GM21717 (cell line): ENCODE results near the gene SUFU.
"Not testable (repeated sequence)": the region's sequence is repeated elsewhere in the genome, so short reads cannot be mapped to it uniquely, and the experiment has no call there.

Experiments used
- ATAC-seq: cut with Tn5 transposase; IDR thresholded peaks from one replicate; pipeline ENCODE4 v1.9.1; 2021; ENCODE audit warnings: mild to moderate bottlenecking, moderate library complexity; ENCODE audit not compliant: unreplicated experiment

Gene SUFU

DNA sequence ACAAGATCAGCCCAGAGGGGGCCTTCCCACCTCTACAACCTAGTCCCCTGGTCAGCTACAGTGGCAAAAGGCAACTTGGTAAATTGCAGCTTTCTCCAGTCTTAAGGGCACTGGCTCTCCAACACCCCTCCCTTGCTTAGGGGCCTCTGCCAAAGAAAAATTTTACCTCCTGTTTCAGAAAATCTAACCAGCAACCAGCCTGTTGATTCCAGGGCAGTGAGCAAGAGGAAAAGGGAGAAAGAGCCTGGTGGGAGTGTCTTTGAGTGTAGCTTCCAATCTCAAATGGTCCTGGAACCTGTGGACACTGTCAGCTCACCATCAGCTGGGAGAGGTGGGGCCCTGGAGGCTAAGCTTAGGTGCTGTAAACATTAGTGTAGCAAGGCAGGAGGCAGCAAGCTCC lies 24.1 kb upstream of the SUFU start:
- ATAC-seq = no peak

DNA sequence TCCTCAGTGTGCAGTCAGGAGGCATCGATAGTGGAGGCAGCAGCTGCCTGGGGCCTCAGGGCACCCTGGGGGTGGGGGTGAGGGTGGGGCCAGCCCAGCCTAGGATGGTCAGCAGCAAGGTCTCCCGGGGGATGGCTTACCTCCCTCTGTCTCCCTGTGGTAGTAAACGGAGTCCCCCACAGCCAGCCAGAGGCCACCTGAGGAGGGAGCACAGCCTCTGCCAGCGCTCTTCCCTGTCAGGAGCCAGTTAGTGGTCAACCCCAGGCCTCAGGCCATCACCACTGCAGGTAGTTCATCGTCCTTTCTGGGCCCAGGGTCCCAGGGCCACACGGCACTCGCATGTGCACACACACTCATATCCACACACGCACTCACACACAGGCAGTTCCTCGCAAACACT lies 23.4 kb upstream of the SUFU start:
- ATAC-seq = no peak

- ATAC-seq = no peak
Observed at GRCh38 chr10:102484021-102484420, 19.8 kb upstream of the SUFU start.

DNA sequence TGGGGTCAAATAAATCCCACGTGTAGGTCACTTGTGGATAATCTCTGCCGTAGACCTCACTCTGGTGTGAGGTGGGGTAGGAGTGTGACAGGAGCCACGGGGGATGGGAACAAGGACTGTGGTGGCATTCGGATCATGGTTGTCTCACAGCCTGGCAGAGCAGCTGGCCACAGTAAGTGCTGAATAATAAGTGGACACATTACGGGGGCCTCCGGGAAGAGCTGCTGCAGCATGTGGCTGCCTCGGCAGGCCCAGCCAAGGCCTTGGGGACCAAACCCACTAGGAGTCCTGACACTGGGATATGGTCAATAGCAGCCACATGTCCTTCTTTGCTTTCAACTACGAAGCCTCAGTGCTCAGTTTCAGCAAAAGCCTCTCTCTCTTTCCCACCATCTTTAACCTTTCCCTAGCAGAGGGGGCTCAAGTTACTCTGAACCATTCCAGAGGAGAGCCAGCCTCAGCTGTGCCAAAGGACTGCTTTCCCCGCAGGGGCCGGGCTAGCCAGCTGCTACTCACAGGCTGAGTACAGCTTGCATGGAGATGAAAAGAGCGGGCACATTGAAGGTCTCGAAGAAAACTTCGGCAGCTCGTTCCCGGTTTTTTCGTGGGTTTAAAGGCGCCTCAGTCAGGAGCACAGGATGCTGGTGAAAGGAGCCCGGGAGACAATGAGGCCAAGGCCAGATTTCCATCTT lies 18.5 kb upstream of the SUFU start:
- no peak for ATAC-seq

- no peak for ATAC-seq
Observed at GRCh38 chr10:102491136-102491535, 12.6 kb upstream of the SUFU start.

- no peak for ATAC-seq
Observed at GRCh38 chr10:102492344-102492939, 11.3 kb upstream of the SUFU start.

DNA sequence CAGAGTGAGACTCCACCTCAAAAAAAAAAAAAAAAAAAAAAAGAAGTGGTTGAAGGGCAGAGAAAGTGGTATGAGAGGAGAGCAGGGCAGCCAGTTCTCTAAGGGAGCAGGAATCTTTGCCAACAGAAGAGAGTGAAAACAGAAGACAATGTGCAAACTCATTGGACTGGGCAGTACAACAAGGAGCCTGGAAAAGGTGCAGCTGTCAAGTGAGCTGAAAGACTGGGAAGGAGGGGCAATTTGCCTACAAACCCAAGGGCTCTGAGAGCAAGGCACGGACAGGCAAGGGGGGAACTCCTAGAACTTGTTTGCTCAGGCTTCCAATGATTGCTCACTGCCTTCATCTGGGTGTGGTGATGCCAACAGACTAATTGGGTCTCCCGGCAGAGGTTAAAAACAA lies 10.8 kb upstream of the SUFU start:
- ATAC-seq = no peak

DNA sequence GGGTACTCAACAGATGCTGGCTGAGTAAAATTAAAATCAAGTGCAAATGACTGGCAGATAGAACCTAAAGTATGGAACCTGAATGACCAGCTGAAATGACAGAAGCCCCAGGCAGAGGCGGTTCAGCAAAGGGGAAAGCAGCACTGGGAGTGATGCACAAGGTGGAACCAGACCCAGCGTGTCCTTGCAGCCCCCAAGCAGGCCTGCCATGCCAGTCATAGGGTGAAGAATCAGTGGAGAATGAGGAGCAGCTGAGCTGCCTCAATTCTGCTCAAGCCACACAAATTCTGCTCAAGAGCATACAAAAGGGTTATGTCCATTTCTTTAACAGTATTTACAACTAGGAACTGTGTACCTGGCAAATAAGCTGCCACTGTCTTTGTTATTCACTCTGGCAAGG lies 10.0 kb upstream of the SUFU start:
- ATAC-seq = no peak

DNA sequence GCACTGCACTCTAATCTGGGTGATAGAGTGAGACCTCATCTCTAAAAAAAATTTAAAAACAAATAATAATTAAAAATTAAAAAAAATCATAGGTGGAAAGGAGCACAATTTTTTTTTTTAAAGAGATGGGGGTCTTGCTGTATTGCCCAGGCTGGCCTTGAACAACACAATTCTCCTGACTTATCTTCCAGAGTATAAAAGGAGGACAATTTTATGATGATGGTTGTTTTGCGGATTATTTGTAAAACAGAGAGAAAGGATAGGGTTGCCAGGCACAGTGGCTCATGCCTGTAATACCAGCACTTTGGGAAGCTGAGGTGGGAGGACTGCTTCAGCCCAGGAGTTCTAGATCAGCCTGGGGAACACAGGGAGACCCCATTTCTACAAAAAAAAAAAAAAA lies 6.2 kb upstream of the SUFU start:
- ATAC-seq = no peak

DNA sequence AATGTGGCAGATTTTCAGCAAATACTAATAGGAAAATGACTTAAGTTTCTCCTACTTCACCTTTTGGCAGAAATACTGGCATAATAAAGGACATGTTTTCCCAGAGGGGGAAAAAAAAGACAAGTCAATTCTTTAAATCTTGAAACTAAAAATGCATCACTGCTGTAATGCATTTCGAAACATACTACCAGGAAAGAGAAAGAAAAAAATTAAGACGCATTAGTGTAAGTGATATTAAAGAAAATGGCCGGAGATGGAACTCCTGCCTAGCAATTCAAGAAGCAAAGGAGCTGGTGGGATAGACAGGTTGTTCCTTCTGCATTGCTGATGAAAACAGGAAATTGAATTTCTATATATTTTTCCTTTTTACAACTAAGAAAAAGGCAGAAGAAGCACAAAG lies 4.4 kb upstream of the SUFU start:
- no peak for ATAC-seq

GRCh38 chr10:102500686-102501085 lies 3.1 kb upstream of the SUFU start:
- not testable (repeated sequence) for ATAC-seq

GRCh38 chr10:102501201-102502028 lies 2.4 kb upstream of the SUFU start:
- ATAC-seq = no peak

DNA sequence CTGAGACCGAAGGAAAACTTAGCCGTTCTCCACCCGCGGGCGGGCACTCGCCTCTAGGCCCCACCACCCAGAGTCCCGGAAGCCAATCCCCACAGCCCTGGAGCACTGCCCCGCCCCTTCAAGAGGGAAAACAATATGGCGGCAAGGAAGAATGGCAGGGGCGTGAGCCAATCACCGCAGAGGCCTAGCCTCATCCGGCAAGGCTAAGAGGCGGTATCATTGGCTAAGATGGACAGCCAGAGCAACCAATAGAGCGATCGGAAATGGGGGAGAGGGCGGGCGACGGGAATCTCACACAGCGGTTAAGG lies 1.8 kb upstream of the SUFU start:
- ATAC-seq = peak; percentile 72

GRCh38 chr10:102502337-102503151 lies 1.2 kb upstream of the SUFU start, which contains the start of gene ACTR1A:
Gene ACTR1A (minus strand): TSS chr10:102502712. CDS start chr10:102502647, 65 bp downstream.
- ATAC-seq = peak; percentile 44

GRCh38 chr10:102504179-102504975 lies 605 bp downstream of the SUFU start:
- ATAC-seq = no peak

DNA sequence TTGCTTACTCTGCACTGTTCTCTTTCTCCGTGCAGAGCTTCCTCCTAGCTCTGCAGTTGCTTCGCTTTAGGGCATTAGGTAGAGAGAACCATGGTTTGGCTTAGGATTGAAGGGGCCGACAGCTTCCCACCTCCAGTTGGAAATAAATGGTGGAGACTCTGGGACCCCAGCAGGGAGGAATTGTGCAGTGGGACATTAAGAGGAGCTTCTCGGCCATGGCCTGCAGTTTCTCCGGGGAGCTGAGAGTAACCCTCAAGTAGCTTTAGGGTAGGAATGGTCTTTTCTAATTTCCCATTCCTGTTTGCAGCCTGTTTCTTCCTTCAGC lies 1.2 kb downstream of the SUFU start:
- no peak for ATAC-seq

GRCh38 chr10:102505462-102506115 lies 1.8 kb downstream of the SUFU start:
- ATAC-seq = no peak

- ATAC-seq = no peak
Observed at GRCh38 chr10:102507521-102507920, 3.7 kb downstream of the SUFU start.

- no peak for ATAC-seq
Observed at GRCh38 chr10:102508506-102508905, 4.7 kb downstream of the SUFU start.

DNA sequence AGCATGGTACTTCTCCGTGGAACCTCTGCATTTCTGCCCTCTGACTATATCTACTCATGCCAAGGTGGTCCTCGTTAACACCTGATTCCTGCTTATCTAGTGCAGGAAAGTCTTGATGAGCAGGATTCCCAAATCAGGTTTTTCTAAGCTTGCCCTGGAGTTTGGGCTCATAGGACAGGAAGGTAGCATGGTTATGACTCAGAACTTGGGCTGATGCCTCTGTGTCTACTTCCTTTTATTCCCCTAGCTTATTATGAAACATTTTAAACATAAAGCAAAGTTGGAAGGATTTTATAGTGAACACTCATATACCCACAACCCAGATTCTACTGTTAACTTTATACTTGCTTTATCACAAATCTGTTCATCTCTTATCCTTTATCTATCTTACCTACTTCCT lies 5.6 kb downstream of the SUFU start:
- no peak for ATAC-seq
